Hepatocyte (in vitro differentiated cells): ENCODE measurements around the gene BAX.

ENCODE experiments used
- CTCF ChIP-seq: fragments of 200-600 bp; sonication (generic); IDR thresholded peaks from 2 replicates; pipeline ENCODE4 v1.5.1; 2016; ENCODE audit warnings: antibody characterized with exemption, mild to moderate bottlenecking; ENCODE audit not compliant: poor library complexity
- EZH2 ChIP-seq: fragments of 200-600 bp; sonication (generic); IDR thresholded peaks from 2 replicates; pipeline ENCODE4 v1.6.1; 2016; ENCODE audit warnings: antibody characterized with exemption, mild to moderate bottlenecking, borderline replicate concordance
- EZH2phosphoT487 ChIP-seq: fragments of 200-600 bp; sonication (generic); IDR thresholded peaks from one replicate; pipeline ENCODE4 v1.6.1; 2018; ENCODE audit warnings: antibody characterized with exemption, mild to moderate bottlenecking, low read depth, moderate library complexity; ENCODE audit not compliant: unreplicated experiment, severe bottlenecking

GRCh38 chr19:48991873-48992580, 37.4 kb downstream of the BAX start:
- TF ChIP-seq CTCF = no peak
- no peak for TF ChIP-seq EZH2phosphoT487
- TF ChIP-seq EZH2 = no peak
